D721Med (cell line): Measurements from ENCODE around the gene LPCAT1.

ENCODE experiments used
- DNase-seq: peaks from one replicate; pipeline ENCODE4 v3.0.0; 2011; ENCODE audit warnings: low spot score; ENCODE audit not compliant: insufficient read length
- FAIRE-seq: peaks from 2 replicates; lab custom pipeline; 2011; peaks lifted over from hg19 to GRCh38; lab: Jason Lieb, UNC
- TF ChIP-seq, protein P1 (sequence below): IDR thresholded peaks from 2 replicates; pipeline ENCODE4 v1.5.1; 2012; ENCODE audit warnings: mild to moderate bottlenecking, control low read depth; ENCODE audit not compliant: insufficient read depth; ENCODE audit errors: missing control alignments

Gene LPCAT1

GRCh38 chr5:1527533-1528205 is 3.9 kb upstream of the LPCAT1 start:
- DNase-seq, result no peak
- no peak for FAIRE-seq
- TF ChIP-seq, protein P1, sequence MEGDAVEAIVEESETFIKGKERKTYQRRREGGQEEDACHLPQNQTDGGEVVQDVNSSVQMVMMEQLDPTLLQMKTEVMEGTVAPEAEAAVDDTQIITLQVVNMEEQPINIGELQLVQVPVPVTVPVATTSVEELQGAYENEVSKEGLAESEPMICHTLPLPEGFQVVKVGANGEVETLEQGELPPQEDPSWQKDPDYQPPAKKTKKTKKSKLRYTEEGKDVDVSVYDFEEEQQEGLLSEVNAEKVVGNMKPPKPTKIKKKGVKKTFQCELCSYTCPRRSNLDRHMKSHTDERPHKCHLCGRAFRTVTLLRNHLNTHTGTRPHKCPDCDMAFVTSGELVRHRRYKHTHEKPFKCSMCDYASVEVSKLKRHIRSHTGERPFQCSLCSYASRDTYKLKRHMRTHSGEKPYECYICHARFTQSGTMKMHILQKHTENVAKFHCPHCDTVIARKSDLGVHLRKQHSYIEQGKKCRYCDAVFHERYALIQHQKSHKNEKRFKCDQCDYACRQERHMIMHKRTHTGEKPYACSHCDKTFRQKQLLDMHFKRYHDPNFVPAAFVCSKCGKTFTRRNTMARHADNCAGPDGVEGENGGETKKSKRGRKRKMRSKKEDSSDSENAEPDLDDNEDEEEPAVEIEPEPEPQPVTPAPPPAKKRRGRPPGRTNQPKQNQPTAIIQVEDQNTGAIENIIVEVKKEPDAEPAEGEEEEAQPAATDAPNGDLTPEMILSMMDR, result no peak

DNA sequence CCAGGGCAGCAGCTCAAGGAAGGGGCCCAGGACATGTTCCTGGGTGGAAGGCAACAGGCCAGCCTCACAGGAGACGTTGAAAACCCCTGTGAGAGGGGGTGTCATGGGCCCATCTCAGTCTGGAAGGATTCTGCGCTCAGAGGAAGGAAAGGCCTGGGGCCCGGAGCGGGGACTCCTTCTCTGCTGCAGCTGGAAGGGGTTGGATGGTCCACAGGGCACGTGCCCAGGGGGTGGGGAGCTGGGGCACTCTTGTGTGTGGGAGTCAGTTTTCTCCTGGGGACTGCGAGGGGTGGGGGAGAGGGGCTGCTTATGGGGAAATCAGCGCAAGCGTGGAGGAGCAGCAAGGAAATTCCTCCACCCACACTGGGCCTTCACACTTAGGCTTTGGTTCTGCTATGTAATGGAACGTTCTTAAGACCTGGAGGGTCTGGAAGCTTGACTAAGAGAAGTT is 2.9 kb upstream of the LPCAT1 start:
- DNase-seq (no peak), FAIRE-seq (no peak)
- TF ChIP-seq, protein P1, result no peak

GRCh38 chr5:1526190-1526631 is 2.5 kb upstream of the LPCAT1 start:
- TF ChIP-seq, protein P1, result no peak
- FAIRE-seq, result no peak
- no peak for DNase-seq

- no peak for FAIRE-seq
These were observed 1.9 kb upstream of the LPCAT1 start for GRCh38 chr5:1525624-1526189.

DNA sequence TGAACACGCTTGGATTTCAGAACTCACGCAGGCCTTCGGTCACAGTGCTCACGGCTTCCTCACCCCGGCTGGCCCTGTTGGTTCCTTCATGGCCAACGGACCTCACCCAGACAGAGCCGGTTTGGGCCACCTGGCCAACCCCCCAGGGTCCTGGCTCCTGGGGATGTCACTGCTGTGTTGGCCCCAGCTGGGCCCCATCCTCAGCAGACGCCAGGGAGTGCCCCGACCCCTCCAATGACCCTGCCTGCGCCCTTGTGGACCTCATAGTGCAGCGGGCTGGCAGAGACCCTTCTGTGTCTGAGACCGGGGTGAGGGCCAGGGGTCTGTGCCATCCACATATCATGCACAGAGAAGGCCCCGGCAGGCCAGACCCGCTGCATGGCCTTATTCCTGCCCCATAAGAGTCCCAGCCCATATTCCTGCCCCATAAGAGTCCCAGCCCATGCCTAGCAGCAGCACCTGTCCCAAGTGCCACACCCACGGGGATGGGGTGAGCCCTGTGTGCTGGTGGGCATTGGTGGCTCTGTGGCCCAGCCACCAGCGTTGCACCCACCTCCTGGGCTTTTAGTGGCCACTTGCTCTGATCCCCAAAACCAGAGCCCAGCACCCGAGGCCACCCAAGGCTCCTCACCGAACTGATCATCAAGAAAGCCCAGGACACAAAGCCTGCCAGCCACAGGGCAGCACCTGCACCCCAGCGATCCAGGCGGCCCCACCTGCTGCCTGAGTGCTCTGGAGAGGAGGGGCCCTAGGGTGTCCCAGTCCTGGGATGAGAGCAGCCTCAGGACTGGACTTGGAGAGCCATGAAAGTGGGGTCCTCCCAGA is 1.3 kb upstream of the LPCAT1 start:
- no peak for FAIRE-seq
- no peak for DNase-seq
- TF ChIP-seq, protein P1, result no peak

More at GRCh38 chr5:1525624-1526189, 1.9 kb upstream of the LPCAT1 start:
- no peak for DNase-seq
- TF ChIP-seq, protein P1, result no peak

- FAIRE-seq (no peak), DNase-seq (no peak)
- TF ChIP-seq, protein P1, result no peak
These were observed 680 bp upstream of the LPCAT1 start for GRCh38 chr5:1524481-1524798.
